Measurements from ENCODE around the gene COL15A1.

Gene COL15A1

GRCh38 chr9:99018653-99019052 is 74.9 kb downstream of the COL15A1 start:
- no peak overlapping the region for H3K4me3 ChIP-seq (ENCODE audit: low read length)
- peaks cover 6% of the 10 kb centered on the region for H3K4me1 ChIP-seq (ENCODE audit: control insufficient read depth, insufficient read depth, low read length)
- no peak overlapping the region for H3K27ac ChIP-seq (ENCODE audit: low read depth, low read length)
- no peak overlapping the region for H3K9ac ChIP-seq (ENCODE audit: low read length)
- H3K27me3 ChIP-seq (ENCODE audit: control insufficient read depth, insufficient read depth, low read length): no peaks in the 10 kb centered on the region
- H3K36me3 ChIP-seq (ENCODE audit: control insufficient read depth, insufficient read depth, low read length): peaks cover 6% of the 10 kb centered on the region

GRCh38 chr9:99019510-99020331 is 76.0 kb downstream of the COL15A1 start:
- peaks cover 6% of the 10 kb centered on the region for H3K36me3 ChIP-seq (ENCODE audit: control insufficient read depth, insufficient read depth, low read length)
- H3K9ac ChIP-seq (ENCODE audit: low read length): no peak overlapping the region
- no peak overlapping the region for H3K4me3 ChIP-seq (ENCODE audit: low read length)
- H3K4me1 ChIP-seq (ENCODE audit: control insufficient read depth, insufficient read depth, low read length): peaks cover 6% of the 10 kb centered on the region
- no peaks in the 10 kb centered on the region for H3K27me3 ChIP-seq (ENCODE audit: control insufficient read depth, insufficient read depth, low read length)
- H3K27ac ChIP-seq (ENCODE audit: low read depth, low read length): peak overlapping the region; percentile 68

GRCh38 chr9:99020786-99021436 is 77.2 kb downstream of the COL15A1 start:
- Histone ChIP-seq H3K36me3 (ENCODE audit: control insufficient read depth, insufficient read depth, low read length) (peaks cover 8% of the 10 kb centered on the region), H3K9ac (ENCODE audit: low read length) (no peak overlapping the region), H3K4me1 (ENCODE audit: control insufficient read depth, insufficient read depth, low read length) (peaks cover 6% of the 10 kb centered on the region), H3K27ac (ENCODE audit: low read depth, low read length) (no peak overlapping the region), H3K27me3 (ENCODE audit: control insufficient read depth, insufficient read depth, low read length) (no peaks in the 10 kb centered on the region), H3K4me3 (ENCODE audit: low read length) (no peak overlapping the region)

- H3K27ac ChIP-seq (ENCODE audit: low read depth, low read length): no peak overlapping the region
These were observed 77.8 kb downstream of the COL15A1 start for GRCh38 chr9:99021512-99021911.

GRCh38 chr9:99023231-99023630 is 79.5 kb downstream of the COL15A1 start:
- Histone ChIP-seq H3K36me3 (ENCODE audit: control insufficient read depth, insufficient read depth, low read length) (peaks cover 14% of the 10 kb centered on the region), H3K27ac (ENCODE audit: low read depth, low read length) (no peak overlapping the region), H3K27me3 (ENCODE audit: control insufficient read depth, insufficient read depth, low read length) (no peaks in the 10 kb centered on the region), H3K4me1 (ENCODE audit: control insufficient read depth, insufficient read depth, low read length) (peaks cover 6% of the 10 kb centered on the region), H3K4me3 (ENCODE audit: low read length) (no peak overlapping the region), H3K9ac (ENCODE audit: low read length) (no peak overlapping the region)

More at GRCh38 chr9:99021512-99021911, 77.8 kb downstream of the COL15A1 start:
- Histone ChIP-seq H3K27me3 (ENCODE audit: control insufficient read depth, insufficient read depth, low read length) (no peaks in the 10 kb centered on the region), H3K4me3 (ENCODE audit: low read length) (no peak overlapping the region), H3K9ac (ENCODE audit: low read length) (no peak overlapping the region), H3K36me3 (ENCODE audit: control insufficient read depth, insufficient read depth, low read length) (peaks cover 14% of the 10 kb centered on the region), H3K4me1 (ENCODE audit: control insufficient read depth, insufficient read depth, low read length) (peaks cover 6% of the 10 kb centered on the region)

GRCh38 chr9:99023831-99024230 is 80.1 kb downstream of the COL15A1 start:
- no peak overlapping the region for H3K9ac ChIP-seq (ENCODE audit: low read length)
- no peaks in the 10 kb centered on the region for H3K27me3 ChIP-seq (ENCODE audit: control insufficient read depth, insufficient read depth, low read length)
- peaks cover 6% of the 10 kb centered on the region for H3K4me1 ChIP-seq (ENCODE audit: control insufficient read depth, insufficient read depth, low read length)
- H3K4me3 ChIP-seq (ENCODE audit: low read length): no peak overlapping the region
- no peak overlapping the region for H3K27ac ChIP-seq (ENCODE audit: low read depth, low read length)
- peaks cover 14% of the 10 kb centered on the region for H3K36me3 ChIP-seq (ENCODE audit: control insufficient read depth, insufficient read depth, low read length)

- H3K27me3 ChIP-seq (ENCODE audit: control insufficient read depth, insufficient read depth, low read length): no peaks in the 10 kb centered on the region
- H3K36me3 ChIP-seq (ENCODE audit: control insufficient read depth, insufficient read depth, low read length): peaks cover 14% of the 10 kb centered on the region
- H3K4me1 ChIP-seq (ENCODE audit: control insufficient read depth, insufficient read depth, low read length): peaks cover 6% of the 10 kb centered on the region
- no peak overlapping the region for H3K9ac ChIP-seq (ENCODE audit: low read length)
- H3K4me3 ChIP-seq (ENCODE audit: low read length): no peak overlapping the region
- no peak overlapping the region for H3K27ac ChIP-seq (ENCODE audit: low read depth, low read length)
These were observed 81.3 kb downstream of the COL15A1 start for GRCh38 chr9:99024959-99025358.

GRCh38 chr9:99025616-99026270 is 82.0 kb downstream of the COL15A1 start:
- Histone ChIP-seq H3K4me1 (ENCODE audit: control insufficient read depth, insufficient read depth, low read length) (no peaks in the 10 kb centered on the region), H3K27me3 (ENCODE audit: control insufficient read depth, insufficient read depth, low read length) (no peaks in the 10 kb centered on the region), H3K9ac (ENCODE audit: low read length) (no peak overlapping the region), H3K36me3 (ENCODE audit: control insufficient read depth, insufficient read depth, low read length) (peaks cover 14% of the 10 kb centered on the region), H3K4me3 (ENCODE audit: low read length) (no peak overlapping the region), H3K27ac (ENCODE audit: low read depth, low read length) (no peak overlapping the region)

- H3K4me3 ChIP-seq (ENCODE audit: low read length): no peak overlapping the region
- H3K36me3 ChIP-seq (ENCODE audit: control insufficient read depth, insufficient read depth, low read length): peaks cover 14% of the 10 kb centered on the region
- no peaks in the 10 kb centered on the region for H3K27me3 ChIP-seq (ENCODE audit: control insufficient read depth, insufficient read depth, low read length)
- no peak overlapping the region for H3K9ac ChIP-seq (ENCODE audit: low read length)
- H3K27ac ChIP-seq (ENCODE audit: low read depth, low read length): no peak overlapping the region
- no peaks in the 10 kb centered on the region for H3K4me1 ChIP-seq (ENCODE audit: control insufficient read depth, insufficient read depth, low read length)
These were observed 82.7 kb downstream of the COL15A1 start for GRCh38 chr9:99026271-99026955.

- H3K27ac ChIP-seq (ENCODE audit: low read depth, low read length): no peak overlapping the region
- no peaks in the 10 kb centered on the region for H3K27me3 ChIP-seq (ENCODE audit: control insufficient read depth, insufficient read depth, low read length)
- no peak overlapping the region for H3K4me3 ChIP-seq (ENCODE audit: low read length)
- H3K4me1 ChIP-seq (ENCODE audit: control insufficient read depth, insufficient read depth, low read length): no peaks in the 10 kb centered on the region
- peaks cover 14% of the 10 kb centered on the region for H3K36me3 ChIP-seq (ENCODE audit: control insufficient read depth, insufficient read depth, low read length)
- no peak overlapping the region for H3K9ac ChIP-seq (ENCODE audit: low read length)
These were observed 83.2 kb downstream of the COL15A1 start for GRCh38 chr9:99026956-99027298.

- Histone ChIP-seq H3K4me3 (ENCODE audit: low read length) (no peak overlapping the region), H3K27me3 (ENCODE audit: control insufficient read depth, insufficient read depth, low read length) (no peaks in the 10 kb centered on the region), H3K27ac (ENCODE audit: low read depth, low read length) (no peak overlapping the region), H3K36me3 (ENCODE audit: control insufficient read depth, insufficient read depth, low read length) (peaks cover 9% of the 10 kb centered on the region), H3K9ac (ENCODE audit: low read length) (no peak overlapping the region), H3K4me1 (ENCODE audit: control insufficient read depth, insufficient read depth, low read length) (no peaks in the 10 kb centered on the region)
These were observed 83.7 kb downstream of the COL15A1 start for GRCh38 chr9:99027443-99027842.

- peaks cover 7% of the 10 kb centered on the region for H3K36me3 ChIP-seq (ENCODE audit: control insufficient read depth, insufficient read depth, low read length)
- no peak overlapping the region for H3K9ac ChIP-seq (ENCODE audit: low read length)
- H3K27ac ChIP-seq (ENCODE audit: low read depth, low read length): peak overlapping the region; percentile 40
- no peaks in the 10 kb centered on the region for H3K4me1 ChIP-seq (ENCODE audit: control insufficient read depth, insufficient read depth, low read length)
- H3K4me3 ChIP-seq (ENCODE audit: low read length): no peak overlapping the region
- H3K27me3 ChIP-seq (ENCODE audit: control insufficient read depth, insufficient read depth, low read length): no peaks in the 10 kb centered on the region
These were observed 85.5 kb downstream of the COL15A1 start for GRCh38 chr9:99029083-99029645.

Data from rectal smooth muscle tissue (tissue), 1 donor.